Adrenal gland (tissue), 5 donors: Measurements from ENCODE around the gene ZNF619.

ENCODE experiments used
- CTCF ChIP-seq, 6 experiments: fragments of 450-650 bp in 4 of 6; fragments of 200-600 bp in 2 of 6; sonication (generic) in 1 of 6; IDR thresholded peaks; 1 replicate in 5 of 6; 2 replicates in 1 of 6; pipeline versions ENCODE4 v1.5.1 to v1.8.0; 2016 to 2021; ENCODE audit warnings: antibody characterized with exemption in 6 of 6, mild to moderate bottlenecking in 2 of 6, moderate library complexity in 1 of 6
- POLR2A ChIP-seq, 2 donors: fragments of 450-650 bp; IDR thresholded peaks; one replicate each; pipeline ENCODE4 v1.6.1; 2017; ENCODE audit warnings: antibody characterized with exemption in 2 of 2, mild to moderate bottlenecking in 2 of 2, moderate library complexity in 1 of 2
- donor health status: DM: no; HTN: no; CAD: no.

GRCh38 chr3:40453933-40454332 lies 23.0 kb upstream of the ZNF619 start:
- TF ChIP-seq CTCF (IDR thresholded peaks at IDR 0.05) (no peak), POLR2A (IDR thresholded peaks at IDR 0.05) (no peak)
